GM19438 (cell line): Measurements from ENCODE around the gene PLEKHA6.
"Not testable (repeated sequence)": the region's sequence is repeated elsewhere in the genome, so short reads cannot be mapped to it uniquely, and the experiment has no call there.

ENCODE experiments used
- ATAC-seq: cut with Tn5 transposase; IDR thresholded peaks from one replicate; pipeline ENCODE4 v1.9.1; 2021; ENCODE audit warnings: low read depth; ENCODE audit not compliant: unreplicated experiment

The PLEKHA6 gene

DNA sequence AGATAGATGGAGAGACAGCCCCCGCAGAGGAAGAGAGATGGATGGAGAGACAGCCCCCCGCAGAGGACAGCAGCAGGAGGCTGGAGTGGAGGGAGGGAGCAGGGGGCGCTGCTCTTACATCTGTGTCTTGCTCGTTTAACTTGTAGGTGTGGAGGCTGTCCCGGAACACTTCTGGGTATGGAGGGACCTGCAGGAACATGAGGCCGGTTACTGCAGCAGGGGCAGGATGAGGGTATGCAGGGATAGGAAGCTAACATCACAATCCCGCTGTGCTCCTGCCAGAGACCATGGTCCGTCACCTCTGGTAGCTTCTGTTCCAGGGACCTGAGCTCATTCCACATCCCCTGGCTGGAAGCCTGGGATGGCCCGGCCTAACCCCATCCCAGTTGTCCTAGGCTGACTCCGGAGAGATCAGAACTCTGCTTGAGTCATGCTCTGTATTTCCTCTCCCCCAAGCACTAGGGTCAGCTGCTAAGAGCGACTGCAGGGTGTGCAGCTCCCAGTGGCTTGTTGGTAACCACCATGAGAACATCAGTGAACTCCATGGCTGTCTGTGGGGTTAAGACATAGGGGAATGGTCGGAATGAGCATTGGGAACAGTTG lies 109.2 kb downstream of the PLEKHA6 start:
- ATAC-seq, result no peak

DNA sequence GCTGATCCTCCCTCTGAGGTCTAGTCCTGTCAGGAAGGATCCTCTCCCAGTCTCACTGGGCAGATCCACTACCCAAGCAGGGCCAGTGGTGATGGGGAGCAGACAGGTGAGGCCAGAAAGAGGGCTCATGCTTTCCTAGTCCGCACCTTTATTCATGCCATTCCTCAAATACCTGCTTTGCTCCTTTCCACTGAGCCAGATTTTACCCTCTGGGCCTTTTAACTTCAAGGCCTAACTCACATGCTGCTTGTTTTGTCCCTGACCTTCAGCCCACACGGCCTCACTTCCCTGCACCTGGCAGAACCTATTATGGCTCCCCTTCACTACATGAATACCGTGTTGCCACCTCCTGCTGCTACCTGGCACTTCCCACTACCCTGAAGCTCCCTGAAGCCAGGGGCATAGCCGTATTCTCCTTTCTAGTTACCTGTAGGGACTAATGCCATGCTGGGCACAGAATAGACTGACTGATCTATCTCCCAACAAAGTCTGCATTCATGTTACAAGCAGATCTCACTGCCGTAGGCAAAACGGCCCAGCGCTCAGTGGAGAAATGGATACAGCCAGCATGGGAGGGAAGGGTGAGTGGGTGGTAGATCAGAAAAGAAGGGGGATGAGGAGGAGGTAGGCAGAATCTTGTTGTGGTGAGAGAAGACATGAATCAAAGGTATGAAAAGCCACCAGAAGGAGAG lies 109.8 kb downstream of the PLEKHA6 start:
- ATAC-seq, result no peak

DNA sequence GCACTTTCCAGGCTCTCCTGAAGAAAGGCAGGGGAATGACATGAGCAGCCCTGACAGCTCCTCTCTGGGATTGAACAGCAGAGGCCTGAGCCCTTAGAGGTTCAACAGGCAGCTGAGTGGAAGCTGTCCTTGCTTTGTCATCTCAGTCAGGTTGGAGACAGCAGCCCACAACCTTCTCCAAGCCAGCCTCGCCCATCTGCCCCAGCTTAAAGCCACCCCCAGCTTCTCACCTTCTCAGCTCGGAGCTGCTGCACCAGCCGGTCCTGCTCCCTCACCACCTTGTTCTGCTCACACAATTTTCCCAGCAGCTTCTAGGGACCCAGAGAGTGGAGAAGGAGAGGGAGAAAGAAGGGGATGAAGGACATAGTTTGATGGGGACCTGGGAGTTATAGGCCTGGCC lies 110.8 kb downstream of the PLEKHA6 start:
- no peak for ATAC-seq

DNA sequence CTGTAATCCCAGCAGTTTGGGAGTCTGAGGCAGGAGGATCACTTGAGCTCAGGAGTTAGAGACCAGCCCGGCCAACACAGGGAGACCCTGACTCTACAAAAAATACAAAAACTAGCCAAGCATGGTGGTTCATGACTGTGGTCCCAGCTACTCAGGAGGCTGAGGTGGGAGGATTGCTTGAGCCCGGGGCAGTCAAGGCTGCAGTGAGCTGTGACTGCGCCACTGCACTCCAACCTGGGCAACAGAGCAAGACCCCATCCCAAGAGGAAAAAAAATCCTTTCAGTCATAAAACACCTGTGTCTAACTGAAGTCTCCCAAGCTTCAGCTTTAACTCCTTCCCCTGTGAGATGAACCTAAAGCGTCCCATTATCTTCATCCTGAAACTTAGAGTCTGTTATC lies 112.9 kb downstream of the PLEKHA6 start:
- no peak for ATAC-seq

DNA sequence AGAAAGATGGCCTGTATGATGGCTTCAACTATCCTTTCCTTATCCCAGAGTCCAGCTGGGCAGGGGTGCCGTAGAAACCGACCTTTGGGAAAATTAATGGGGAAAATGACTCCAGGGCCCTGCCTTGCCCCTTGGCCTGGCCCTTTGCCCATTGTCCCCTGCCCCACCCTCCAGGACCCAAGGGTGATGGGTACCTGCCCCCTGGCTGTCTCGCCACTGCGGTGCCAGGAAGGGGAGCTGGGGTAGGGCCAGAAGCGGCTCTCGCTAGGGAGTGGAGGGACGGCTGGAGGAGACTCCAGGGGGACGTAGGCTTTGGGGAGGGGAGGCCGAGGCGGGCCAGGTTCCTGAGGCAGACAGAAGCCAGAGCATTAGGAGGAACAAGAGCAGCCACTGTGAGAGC lies 116.8 kb downstream of the PLEKHA6 start:
- no peak for ATAC-seq

DNA sequence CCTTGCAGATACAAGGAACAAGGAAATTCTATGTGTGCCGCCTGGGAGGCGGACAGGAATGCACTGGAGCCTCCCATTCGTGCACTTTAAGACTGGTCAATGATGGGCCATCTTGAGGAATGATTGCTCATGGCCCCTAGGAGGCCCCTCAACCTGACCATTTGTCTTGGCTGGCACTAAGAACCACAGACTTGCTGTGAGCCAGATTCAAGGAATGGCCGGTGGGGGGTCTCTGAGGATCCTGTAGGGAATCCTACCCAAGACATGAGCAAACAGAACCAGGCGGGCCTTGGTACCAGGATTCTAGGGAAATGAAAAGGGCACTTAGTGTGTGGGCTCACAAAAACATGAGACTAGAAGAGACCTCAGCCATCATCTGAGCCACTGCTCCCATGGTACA lies 117.8 kb downstream of the PLEKHA6 start:
- ATAC-seq, result no peak

DNA sequence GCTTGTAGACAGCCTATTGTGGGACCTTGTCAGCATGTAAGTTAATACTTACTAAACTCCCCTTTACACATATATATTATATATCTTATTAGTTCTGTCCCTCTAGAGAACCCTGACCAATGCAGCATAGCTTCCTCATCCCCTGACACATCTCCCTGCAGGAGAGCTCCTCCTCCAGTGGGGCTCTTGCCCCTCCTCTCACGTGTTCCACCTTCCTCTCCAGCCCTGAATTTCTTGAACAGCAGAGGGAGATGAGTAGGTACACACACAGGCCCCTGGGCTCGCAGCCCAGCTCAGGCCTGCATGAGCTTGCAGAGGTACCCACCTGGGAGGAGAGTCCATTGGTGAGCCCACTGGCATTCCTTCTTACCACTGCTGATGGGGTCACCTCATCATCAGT lies 118.7 kb downstream of the PLEKHA6 start:
- no peak for ATAC-seq

DNA sequence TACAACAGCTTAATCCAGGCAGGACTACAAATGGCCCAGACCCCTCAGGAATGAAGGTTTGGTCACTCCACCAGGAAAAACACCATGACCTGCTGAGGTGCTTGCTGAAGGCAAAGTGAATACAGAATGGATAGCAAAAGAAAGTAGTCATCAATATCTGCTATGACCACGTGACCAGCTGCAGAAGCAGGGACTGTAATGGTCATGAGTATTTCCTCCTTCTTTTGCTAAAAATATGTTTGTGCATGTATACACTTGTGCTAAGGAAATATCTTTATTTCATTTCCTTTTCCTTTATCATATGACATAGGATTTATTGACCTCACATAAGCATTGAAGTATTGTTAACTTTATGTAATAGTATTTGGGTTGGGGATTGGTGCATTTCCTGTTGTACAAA lies 119.5 kb downstream of the PLEKHA6 start:
- no peak for ATAC-seq

DNA sequence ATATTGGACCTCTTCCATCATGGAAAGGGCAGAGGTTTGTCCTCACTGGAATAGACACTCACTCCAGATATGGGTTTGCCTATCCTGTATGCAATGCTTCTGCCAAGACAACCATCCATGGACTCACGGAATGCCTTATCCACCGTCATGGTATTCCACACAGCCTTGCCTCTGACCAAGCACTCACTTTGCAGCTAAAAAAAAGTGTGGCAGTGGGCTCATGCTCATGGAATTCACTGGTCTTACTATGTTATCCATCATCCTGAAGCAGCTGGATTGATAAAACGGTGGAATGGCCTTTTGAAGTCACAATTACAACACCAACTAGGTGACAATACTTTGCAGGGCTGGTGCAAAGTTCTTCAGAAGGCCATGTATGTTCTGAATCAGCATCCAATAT lies 120.3 kb downstream of the PLEKHA6 start:
- not testable (repeated sequence) for ATAC-seq

DNA sequence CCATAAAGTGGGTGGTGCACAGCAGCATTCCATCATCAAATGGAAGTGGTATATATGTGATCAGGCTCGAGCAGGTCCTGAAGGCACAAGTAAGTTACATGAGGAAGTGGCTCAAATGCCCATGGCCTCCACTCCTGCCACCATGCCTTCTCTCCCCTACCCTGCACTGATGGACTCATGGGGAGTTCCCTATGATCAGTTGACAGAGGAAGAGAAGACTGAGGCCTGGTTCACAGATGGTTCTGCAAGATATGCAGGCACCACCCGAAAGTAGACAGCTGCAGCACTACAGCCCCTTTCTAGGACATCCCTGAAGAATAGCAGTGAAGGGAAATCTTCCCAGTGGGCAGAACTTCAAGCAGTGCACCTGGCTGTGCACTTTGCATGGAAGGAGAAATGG lies 121.2 kb downstream of the PLEKHA6 start:
- not testable (repeated sequence) for ATAC-seq

DNA sequence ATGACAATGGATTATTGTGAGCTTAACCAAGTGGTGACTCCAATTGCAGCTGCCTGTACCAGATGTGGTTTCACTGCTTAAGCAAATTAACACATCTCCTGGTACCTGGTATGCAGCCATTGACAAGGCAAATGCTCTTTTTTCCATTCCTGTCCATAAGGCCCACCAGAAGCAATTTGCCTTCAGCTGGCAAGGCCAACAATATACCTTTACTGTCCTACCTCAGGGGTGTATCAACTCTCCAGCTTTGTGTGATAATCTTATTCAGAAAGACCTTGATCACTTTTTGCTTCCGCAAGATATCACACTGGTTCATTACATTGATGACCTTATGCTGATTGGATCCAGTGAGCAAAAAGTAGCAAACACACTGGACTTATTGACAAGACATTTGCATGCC lies 122.2 kb downstream of the PLEKHA6 start:
- ATAC-seq, result not testable (repeated sequence)

DNA sequence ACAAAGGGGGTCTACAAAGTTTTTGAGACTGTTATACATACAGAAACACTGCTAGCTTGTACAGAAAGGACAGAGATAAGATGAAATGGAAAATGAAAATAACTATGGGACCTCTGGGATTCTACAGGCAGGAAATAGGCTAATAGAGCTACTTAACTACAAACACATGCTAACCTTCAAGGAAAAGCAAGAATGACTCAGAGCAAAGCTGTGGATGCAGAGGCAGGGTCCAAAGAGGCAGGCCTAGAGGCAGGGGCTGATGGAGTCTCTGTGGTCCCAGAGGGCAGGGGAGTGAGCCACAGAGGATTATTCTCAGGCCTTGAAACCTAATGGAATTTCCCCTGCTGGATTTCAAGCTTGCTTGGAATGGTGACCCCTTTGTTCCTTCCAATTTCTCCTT lies 127.2 kb downstream of the PLEKHA6 start:
- no peak for ATAC-seq

DNA sequence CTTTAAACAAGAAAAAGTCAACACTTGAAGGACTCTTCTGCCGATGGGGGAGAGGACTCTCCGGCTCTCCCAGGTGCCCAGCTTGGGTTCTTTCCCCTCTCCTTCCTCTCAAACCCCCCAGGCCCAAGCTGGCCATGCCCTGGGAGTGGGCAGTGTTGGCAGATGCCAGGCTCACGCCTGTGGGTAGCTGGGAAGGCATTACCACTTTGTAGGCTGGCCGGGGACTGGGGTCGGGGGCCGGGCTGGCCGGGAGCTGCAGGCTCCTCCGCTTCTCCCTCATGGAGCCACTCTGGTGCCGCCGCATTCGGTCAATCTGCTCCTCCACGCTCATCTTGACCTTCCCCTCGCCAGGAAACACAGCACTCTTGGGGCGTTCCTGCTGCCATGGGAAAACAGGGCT lies 129.5 kb downstream of the PLEKHA6 start:
- ATAC-seq, result no peak

DNA sequence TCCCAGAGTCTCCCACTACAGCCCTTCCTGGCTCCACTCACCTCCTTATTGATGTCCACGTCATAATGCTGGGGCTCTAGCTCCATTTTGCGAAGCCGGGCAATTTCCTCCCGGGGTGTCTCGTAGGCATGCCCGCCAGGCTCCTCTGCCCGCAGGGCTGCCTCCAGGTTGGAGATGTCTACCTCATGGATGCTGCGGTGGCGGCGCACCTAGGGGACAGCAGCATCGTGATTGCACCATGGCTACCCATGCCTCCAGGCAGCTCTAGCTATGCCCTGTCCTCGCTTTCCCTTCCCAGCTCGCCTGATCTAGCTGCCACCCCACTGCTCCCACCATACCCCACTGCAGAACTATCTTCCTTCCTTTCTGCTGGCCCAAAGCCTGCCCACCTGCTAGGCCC lies 130.8 kb downstream of the PLEKHA6 start:
- no peak for ATAC-seq

DNA sequence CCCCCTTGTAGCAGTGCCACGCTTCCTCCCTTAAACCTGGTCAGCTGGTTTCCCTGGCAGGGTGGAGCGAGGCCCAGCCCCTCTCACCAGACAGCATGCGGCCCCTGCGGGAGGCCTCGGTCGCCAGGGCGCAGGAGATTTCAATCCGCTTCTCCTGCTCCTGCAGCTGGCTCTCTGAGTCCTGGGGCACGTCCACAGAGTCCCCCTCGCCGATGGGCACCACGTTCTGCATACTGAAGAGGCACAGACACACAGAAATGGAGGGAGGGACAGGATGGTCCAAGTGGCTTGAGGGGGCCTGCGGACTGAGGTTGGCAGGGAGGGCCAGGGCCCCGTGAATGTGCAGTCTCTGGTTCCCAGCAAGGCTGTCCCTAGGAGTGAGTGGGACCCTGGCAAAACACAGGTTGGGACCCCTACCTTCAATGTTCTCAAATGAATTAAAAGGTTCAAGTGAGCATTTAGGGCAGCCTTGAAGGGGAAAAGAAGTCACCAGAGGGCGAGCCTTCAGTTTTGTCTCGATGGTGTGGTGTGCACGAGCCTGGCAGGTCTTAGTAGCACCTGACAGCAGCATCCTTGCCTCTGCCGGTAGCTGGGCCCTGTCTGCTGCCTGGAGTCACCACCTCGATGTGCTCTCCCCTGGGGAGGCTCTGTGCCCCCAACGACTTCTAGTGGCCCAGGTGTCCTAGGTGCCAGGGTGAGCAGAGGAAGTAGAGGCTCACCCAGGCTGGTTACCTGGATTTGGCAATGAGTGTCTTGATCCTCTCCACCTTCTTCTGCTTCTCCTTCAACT lies 131.5 kb downstream of the PLEKHA6 start:
- ATAC-seq, result no peak

DNA sequence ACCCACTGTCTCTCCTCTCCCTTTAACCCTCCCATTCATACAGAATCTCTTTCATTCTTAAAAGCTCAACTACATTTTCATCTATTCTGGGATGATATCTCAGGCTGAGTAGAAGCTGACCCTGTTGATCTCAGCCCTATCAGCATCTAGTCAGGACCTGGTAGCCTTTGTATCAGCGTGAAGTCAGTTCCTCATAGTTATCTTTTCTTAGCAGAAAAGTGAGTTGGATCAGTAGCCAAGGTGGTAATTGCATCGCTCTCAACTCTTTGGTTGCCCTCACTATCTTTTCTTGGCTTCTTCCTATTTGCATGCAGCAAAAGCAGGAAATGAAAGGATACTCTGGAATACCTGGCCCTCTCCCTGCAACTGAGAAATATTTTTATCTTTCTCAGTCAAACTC lies 132.4 kb downstream of the PLEKHA6 start:
- no peak for ATAC-seq

DNA sequence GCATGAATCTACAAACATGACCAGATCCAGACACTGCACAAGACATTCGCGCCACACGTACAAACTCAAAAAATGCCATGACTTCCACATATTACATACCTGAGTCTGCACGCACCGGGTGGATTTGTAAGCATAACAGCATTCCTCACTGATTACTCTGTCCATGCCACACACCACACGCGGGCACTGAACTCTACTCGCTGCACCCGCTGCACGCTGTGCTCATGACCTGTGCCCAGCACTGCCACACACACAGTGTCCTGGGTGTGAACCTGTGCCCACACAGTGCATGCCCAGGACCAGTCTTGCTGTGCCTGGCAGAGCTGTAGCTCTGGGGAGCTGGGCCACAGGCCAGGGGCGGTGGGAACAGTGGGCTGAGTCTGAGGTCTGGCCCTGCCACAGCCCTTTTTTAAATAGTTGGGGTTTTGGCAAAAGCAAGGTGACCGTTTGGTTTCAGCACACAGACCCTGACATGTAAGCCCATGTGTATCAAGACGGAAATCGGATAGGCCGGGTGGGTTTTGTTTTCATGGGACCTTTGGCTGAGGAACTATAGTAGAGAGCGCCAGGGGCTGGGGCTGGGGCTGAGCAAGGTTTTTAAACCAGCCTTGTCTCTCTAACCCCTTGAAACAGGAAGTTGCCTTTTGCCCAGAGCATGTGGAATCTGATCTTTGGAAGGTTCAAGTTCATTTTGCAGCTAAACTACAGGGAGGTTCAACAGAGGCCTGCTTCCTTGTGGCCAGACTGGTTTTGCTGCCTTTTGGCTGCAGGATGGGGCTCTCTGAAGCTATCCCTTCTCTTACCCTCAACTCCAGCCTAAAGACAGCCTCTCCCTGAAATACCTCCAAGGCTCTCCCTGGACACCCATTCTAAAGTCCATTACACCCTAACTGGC lies 133.6 kb downstream of the PLEKHA6 start:
- ATAC-seq, result no peak

DNA sequence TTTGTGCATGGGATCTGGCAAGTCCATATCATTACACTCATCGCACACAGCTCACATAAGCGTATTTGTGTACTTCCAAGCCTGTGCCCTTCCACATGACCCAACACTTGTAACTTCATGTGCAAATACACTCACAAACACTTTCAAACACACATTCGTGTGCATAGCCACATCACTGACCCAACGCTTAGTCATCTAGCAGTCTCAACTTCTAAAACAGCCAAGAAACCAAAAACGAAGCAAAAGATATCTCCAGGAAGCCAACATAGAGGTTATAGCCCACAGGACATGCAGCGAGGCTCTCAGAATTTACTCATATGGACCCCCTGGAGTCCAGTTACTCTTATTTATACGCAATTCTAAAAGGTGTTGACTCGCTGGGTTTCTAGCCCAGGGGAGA lies 135.1 kb downstream of the PLEKHA6 start:
- ATAC-seq, result no peak

DNA sequence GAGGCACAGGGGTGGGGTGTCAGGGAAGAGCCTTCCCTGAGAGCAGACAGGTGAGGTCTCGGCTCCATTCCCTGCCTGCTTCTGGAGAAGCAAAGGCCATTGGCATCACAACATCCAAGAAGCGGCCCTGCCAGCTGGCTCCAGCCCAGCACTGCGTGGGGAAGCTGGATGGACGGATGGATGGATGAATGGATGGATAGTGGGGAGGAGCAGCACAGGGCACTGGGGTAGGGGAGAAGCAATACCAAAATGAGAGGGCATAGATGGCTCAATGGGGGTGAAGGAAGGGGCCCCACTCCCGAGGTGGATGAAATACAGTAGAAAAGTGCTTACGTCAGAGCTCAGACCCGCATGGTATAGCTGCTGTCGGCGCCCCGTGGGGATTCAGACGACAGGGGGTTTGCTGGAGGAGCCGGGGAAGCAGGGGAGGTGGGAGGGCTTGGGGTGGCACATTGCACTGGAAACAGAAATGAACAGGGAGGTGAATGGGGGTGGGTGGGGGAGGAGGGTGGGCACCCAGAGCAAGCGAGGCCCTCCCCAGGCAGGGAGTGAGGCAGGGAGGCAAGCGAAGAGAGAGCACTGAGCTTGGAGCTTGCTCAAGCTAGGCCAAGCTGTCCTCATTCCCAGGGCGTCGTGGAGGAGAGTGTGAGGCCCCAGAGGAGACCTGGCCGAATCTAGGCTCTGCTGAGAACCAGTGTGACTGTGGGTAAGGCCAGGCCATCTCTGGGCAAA lies 136.4 kb downstream of the PLEKHA6 start:
- ATAC-seq, result no peak

DNA sequence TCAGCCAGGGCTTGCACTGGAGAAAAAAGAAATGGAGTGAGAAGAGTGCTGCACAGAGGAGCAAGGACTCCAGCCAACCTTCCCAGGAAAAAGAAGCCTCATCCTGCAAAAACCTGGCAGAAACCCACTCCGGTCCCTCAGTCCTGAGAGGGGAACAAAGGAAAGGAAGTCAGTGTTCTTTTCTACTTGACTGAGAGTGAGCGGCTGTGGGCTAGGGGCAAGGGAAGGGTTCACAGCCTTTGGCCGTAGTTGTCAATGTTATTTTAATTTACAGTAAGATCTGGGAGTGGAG lies 137.0 kb downstream of the PLEKHA6 start:
- ATAC-seq, result no peak
